ENCODE results near the gene ST6GALNAC3.

DNA sequence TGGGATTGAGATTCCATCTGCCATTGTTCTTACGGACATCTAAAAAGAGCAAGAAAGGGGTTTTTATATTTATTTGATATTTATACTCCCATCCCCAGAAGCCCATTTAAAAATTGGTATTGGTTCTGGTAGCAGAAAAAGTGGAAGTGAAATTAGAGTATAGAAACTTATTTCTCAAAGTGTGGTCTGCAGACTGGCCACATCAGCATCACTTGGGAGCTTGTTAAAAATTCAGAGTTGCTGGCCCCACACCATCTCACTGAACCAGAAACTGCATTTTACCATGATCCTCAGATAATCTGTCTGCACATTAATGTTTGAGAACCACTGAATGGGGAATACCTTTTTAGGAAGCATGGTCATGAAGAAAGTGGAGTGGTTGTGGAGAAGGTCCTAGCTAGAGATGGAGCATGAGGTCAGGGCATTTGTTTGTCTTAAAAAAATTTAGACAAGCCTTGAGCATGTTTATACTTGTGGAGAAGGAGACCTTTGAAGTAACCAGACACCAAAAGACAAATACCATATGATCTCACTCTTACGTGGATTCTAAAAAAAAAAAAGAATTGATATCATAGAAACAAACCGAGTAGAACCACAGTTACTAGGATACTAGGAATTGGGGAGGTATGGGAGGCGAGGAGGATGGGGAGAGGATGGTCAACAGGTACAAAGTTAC, 116.3 kb downstream of the ST6GALNAC3 start:
- TF ChIP-seq, protein P1, sequence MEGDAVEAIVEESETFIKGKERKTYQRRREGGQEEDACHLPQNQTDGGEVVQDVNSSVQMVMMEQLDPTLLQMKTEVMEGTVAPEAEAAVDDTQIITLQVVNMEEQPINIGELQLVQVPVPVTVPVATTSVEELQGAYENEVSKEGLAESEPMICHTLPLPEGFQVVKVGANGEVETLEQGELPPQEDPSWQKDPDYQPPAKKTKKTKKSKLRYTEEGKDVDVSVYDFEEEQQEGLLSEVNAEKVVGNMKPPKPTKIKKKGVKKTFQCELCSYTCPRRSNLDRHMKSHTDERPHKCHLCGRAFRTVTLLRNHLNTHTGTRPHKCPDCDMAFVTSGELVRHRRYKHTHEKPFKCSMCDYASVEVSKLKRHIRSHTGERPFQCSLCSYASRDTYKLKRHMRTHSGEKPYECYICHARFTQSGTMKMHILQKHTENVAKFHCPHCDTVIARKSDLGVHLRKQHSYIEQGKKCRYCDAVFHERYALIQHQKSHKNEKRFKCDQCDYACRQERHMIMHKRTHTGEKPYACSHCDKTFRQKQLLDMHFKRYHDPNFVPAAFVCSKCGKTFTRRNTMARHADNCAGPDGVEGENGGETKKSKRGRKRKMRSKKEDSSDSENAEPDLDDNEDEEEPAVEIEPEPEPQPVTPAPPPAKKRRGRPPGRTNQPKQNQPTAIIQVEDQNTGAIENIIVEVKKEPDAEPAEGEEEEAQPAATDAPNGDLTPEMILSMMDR (IDR thresholded peaks at IDR 0.05), result no peak
- TF ChIP-seq ZFX (IDR thresholded peaks at IDR 0.05; ENCODE audit: borderline replicate concordance), result no peak

Measured in 22Rv1 (cell line).